Endodermal cell (in vitro differentiated cells): Measurements from ENCODE around the gene PRKCE. TPM values are rescaled to one million over a fixed set of nuclear protein-coding genes. Genes with fewer than 3 reads are reported as not detected.

Experiments
- DNase-seq: peaks from one replicate; pipeline ENCODE4 v3.0.0-alpha.2; 2017
- H3K27ac ChIP-seq: 2 replicates; pipeline ENCODE4 v1.5.1; 2013; ENCODE audit warnings: mild to moderate bottlenecking, low read depth, low read length, moderate library complexity
- H3K27me3 ChIP-seq: 2 replicates; pipeline ENCODE4 v1.6.1; 2013; ENCODE audit warnings: mild to moderate bottlenecking, low read length, moderate library complexity; ENCODE audit not compliant: insufficient read depth, control insufficient read depth, poor library complexity, severe bottlenecking
- H3K36me3 ChIP-seq: 2 replicates; pipeline ENCODE4 v1.7.0; 2013; ENCODE audit warnings: mild to moderate bottlenecking, low read length, moderate library complexity; ENCODE audit not compliant: control insufficient read depth, insufficient read depth
- H3K4me1 ChIP-seq: one replicate; pipeline ENCODE4 v1.7.0; 2013; ENCODE audit warnings: low read length; ENCODE audit not compliant: control insufficient read depth, insufficient read depth
- H3K4me3 ChIP-seq: 2 replicates; pipeline ENCODE4 v1.5.1; 2013; ENCODE audit warnings: mild to moderate bottlenecking, low read length, moderate library complexity
- H3K9ac ChIP-seq: 2 replicates; pipeline ENCODE4 v1.6.1; 2013; ENCODE audit warnings: mild to moderate bottlenecking, low read length, moderate library complexity; ENCODE audit not compliant: poor library complexity, severe bottlenecking; ENCODE audit errors: extremely low read depth
- H3K9me3 ChIP-seq: 2 replicates; pipeline ENCODE4 v1.6.1; 2013; ENCODE audit warnings: mild to moderate bottlenecking, low read length, moderate library complexity; ENCODE audit not compliant: control insufficient read depth
- H3K27ac Mint-ChIP-seq: 2 replicates; pipeline ENCODE4 v1.8.0; 2020; ENCODE audit warnings: mixed read lengths
- H3K27me3 Mint-ChIP-seq: 2 replicates; pipeline ENCODE4 v1.8.0; 2021; ENCODE audit warnings: mild to moderate bottlenecking, mixed read lengths; ENCODE audit not compliant: insufficient read depth
- H3K36me3 Mint-ChIP-seq: 2 replicates; pipeline ENCODE4 v1.8.0; 2020; ENCODE audit warnings: low read depth, mixed read lengths
- H3K4me1 Mint-ChIP-seq: 2 replicates; pipeline ENCODE4 v1.8.0; 2020; ENCODE audit warnings: mixed read lengths
- H3K4me3 Mint-ChIP-seq: 2 replicates; pipeline ENCODE4 v1.8.0; 2020; ENCODE audit warnings: mild to moderate bottlenecking, moderate library complexity, mixed read lengths
- H3K9me3 Mint-ChIP-seq: 2 replicates; pipeline ENCODE4 v1.8.0; 2020; ENCODE audit warnings: mild to moderate bottlenecking, mixed read lengths
- CTCF ChIP-seq: fragments of 200-600 bp; sonication (generic); conservative IDR thresholded peaks from 2 replicates; pipeline ENCODE4 v1.5.0; 2021; ENCODE audit warnings: antibody characterized with exemption, mild to moderate bottlenecking
- WGBS, 2 experiments: methylation state at CpG; one replicate each; pipeline versions ENCODE4 v1.1.5 to v1.1.7; 2013; ENCODE audit warnings: missing lambda C conversion rate in 2 of 2, mixed read lengths in 1 of 2; ENCODE audit not compliant: insufficient coverage in 1 of 2, insufficient read length in 1 of 2; 5-methylcytosine and 5-hydroxymethylcytosine counted together
- total RNA-seq, 2 donors: library from RNA; stranded (reverse); fragmentation: NEBNext Ultra II Directional in 1 of 2; extraction: Animal tissue kit (Norgen Biotek cat#: 25700) in 1 of 2; gene quantifications; 2 replicates in 1 of 2; 3 replicates in 1 of 2; pipeline ENCODE4 v1.2.1, GENCODE V29; 2021

Gene PRKCE
- total RNA-seq, 2 donors from 2014 or later, result 1.4 to 1.7 TPM

GRCh38 chr2:45860136-45861121, 209.0 kb downstream of the PRKCE start:
- peaks cover 15% of the 10 kb centered on the region for H3K4me1 Mint-ChIP-seq
- Histone ChIP-seq H3K4me1 (peaks cover 9% of the 10 kb centered on the region), H3K27ac (peak overlapping the region; percentile 26), H3K9ac (no peak overlapping the region), H3K4me3 (no peak overlapping the region), H3K36me3 (no peaks in the 10 kb centered on the region), H3K27me3 (peaks cover 4% of the 10 kb centered on the region), H3K9me3 (no peaks in the 10 kb centered on the region)
- DNase-seq, result peak; percentile 55
- H3K36me3 Mint-ChIP-seq, result no peaks in the 10 kb centered on the region
- no peak overlapping the region for H3K4me3 Mint-ChIP-seq
- WGBS, 2 experiments, result 80 to 81% methylated on average over 6 to 8 of the region's 8 CpGs
- H3K27me3 Mint-ChIP-seq, result peaks cover 17% of the 10 kb centered on the region
- no peak overlapping the region for H3K27ac Mint-ChIP-seq
- TF ChIP-seq CTCF, result no peak
- no peaks in the 10 kb centered on the region for H3K9me3 Mint-ChIP-seq

- DNase-seq, result no peak
- 90% methylated on average over 2 of the region's 2 CpGs; no CpG with 5 or more reads in 1 of the 2 experiments for WGBS, 2 experiments
- Mint-ChIP-seq H3K27ac (no peak overlapping the region), H3K4me3 (no peak overlapping the region), H3K36me3 (no peaks in the 10 kb centered on the region), H3K27me3 (peaks cover 15% of the 10 kb centered on the region), H3K9me3 (no peaks in the 10 kb centered on the region), H3K4me1 (peaks cover 15% of the 10 kb centered on the region)
- Histone ChIP-seq H3K27ac (no peak overlapping the region), H3K36me3 (no peaks in the 10 kb centered on the region), H3K4me1 (peaks cover 9% of the 10 kb centered on the region), H3K27me3 (no peaks in the 10 kb centered on the region), H3K4me3 (no peak overlapping the region), H3K9me3 (no peaks in the 10 kb centered on the region), H3K9ac (no peak overlapping the region)
- no peak for TF ChIP-seq CTCF
Measured at GRCh38 chr2:45862843-45863242, 211.4 kb downstream of the PRKCE start.

GRCh38 chr2:45864121-45864520, 212.6 kb downstream of the PRKCE start:
- no peak overlapping the region for H3K27ac ChIP-seq
- H3K4me1 ChIP-seq, result peaks cover 9% of the 10 kb centered on the region
- H3K9me3 Mint-ChIP-seq, result no peaks in the 10 kb centered on the region
- no peak overlapping the region for H3K9ac ChIP-seq
- peaks cover 15% of the 10 kb centered on the region for H3K27me3 Mint-ChIP-seq
- H3K4me3 Mint-ChIP-seq, result no peak overlapping the region
- H3K9me3 ChIP-seq, result no peaks in the 10 kb centered on the region
- H3K27ac Mint-ChIP-seq, result no peak overlapping the region
- H3K36me3 ChIP-seq, result no peaks in the 10 kb centered on the region
- no peak for DNase-seq
- H3K4me3 ChIP-seq, result no peak overlapping the region
- H3K36me3 Mint-ChIP-seq, result no peaks in the 10 kb centered on the region
- no peak for TF ChIP-seq CTCF
- WGBS, 2 experiments, result 90 to 100% methylated on average over 2 to 4 of the region's 4 CpGs
- no peaks in the 10 kb centered on the region for H3K27me3 ChIP-seq
- H3K4me1 Mint-ChIP-seq, result peaks cover 15% of the 10 kb centered on the region
